ENCODE measurements around the gene ARTN. TPM values are rescaled to one million over a fixed set of nuclear protein-coding genes. Genes with fewer than 3 reads are reported as not detected.

Gene ARTN
- total and polyA plus RNA-seq, 11 donors: 0.07 to 1.3 (median 0.23) TPM; not detected in 6

- WGBS, 4 donors: 71 to 91% (median 75%) methylated on average over 9 to 13 of the region's 13 CpGs
- peaks cover 0 to 46% (median 39%) of the 10 kb centered on the region in 12 donors for H3K4me1 ChIP-seq
- H3K27me3 ChIP-seq: no peaks in the 10 kb centered on the region
- intact Hi-C loops (cut with DNase I): no loop called here
- H3K27ac ChIP-seq: peak overlapping the region in 6 of 12 donors; percentile 46 to 76 (median 68)
- ATAC-seq: no peak
- no peak for DNase-seq
- TF ChIP-seq CTCF (IDR thresholded peaks at IDR 0.05) (no peak), POLR2A (IDR thresholded peaks at IDR 0.05) (no peak)
- H3K9me3 ChIP-seq: no peaks in the 10 kb centered on the region
- H3K36me3 ChIP-seq: peaks cover 0 to 31% (median 20%) of the 10 kb centered on the region in 9 donors
- H3K4me3 ChIP-seq: peak overlapping the region in 10 of 12 donors; percentile 67 to 97 (median 82)
Observed at GRCh38 chr1:43980255-43981134, 46.9 kb downstream of the ARTN start.

- intact Hi-C loops (cut with DNase I): no loop called here
- Histone ChIP-seq H3K9me3 (no peaks in the 10 kb centered on the region), H3K27ac (no peak overlapping the region), H3K36me3 (peaks cover 0 to 34% (median 24%) of the 10 kb centered on the region in 9 donors), H3K4me1 (peaks cover 0 to 40% (median 33%) of the 10 kb centered on the region in 12 donors), H3K27me3 (no peaks in the 10 kb centered on the region), H3K4me3 (no peak overlapping the region)
- TF ChIP-seq POLR2A (IDR thresholded peaks at IDR 0.05) (no peak), CTCF (IDR thresholded peaks at IDR 0.05) (no peak)
- DNase-seq (no peak), ATAC-seq (no peak)
- WGBS, 4 donors: 89 to 98% (median 94%) methylated on average over 16 to 20 of the region's 20 CpGs
Observed at GRCh38 chr1:43981135-43981491, 47.5 kb downstream of the ARTN start.

GRCh38 chr1:43981636-43982035 lies 48.0 kb downstream of the ARTN start:
- Histone ChIP-seq H3K27ac (no peak overlapping the region), H3K27me3 (no peaks in the 10 kb centered on the region), H3K36me3 (peaks cover 0 to 30% (median 19%) of the 10 kb centered on the region in 9 donors), H3K4me1 (peaks cover 0 to 35% (median 27%) of the 10 kb centered on the region in 12 donors), H3K9me3 (no peaks in the 10 kb centered on the region), H3K4me3 (no peak overlapping the region)
- WGBS, 4 donors: 94 to 97% (median 97%) methylated on average over 20 of the region's 20 CpGs
- no peak for DNase-seq
- intact Hi-C loops (cut with DNase I): no loop called here
- no peak for TF ChIP-seq CTCF (IDR thresholded peaks at IDR 0.05)
- TF ChIP-seq POLR2A (IDR thresholded peaks at IDR 0.05): no peak
- ATAC-seq: no peak

GRCh38 chr1:43982241-43982640 lies 48.6 kb downstream of the ARTN start:
- TF ChIP-seq POLR2A (IDR thresholded peaks at IDR 0.05) (no peak), CTCF (IDR thresholded peaks at IDR 0.05) (no peak)
- WGBS, 4 donors: 91 to 97% (median 93%) methylated on average over 6 to 8 of the region's 8 CpGs
- Histone ChIP-seq H3K36me3 (peaks cover 0 to 24% (median 13%) of the 10 kb centered on the region in 9 donors), H3K4me3 (no peak overlapping the region), H3K27ac (no peak overlapping the region), H3K4me1 (peaks cover 0 to 29% (median 21%) of the 10 kb centered on the region in 12 donors), H3K27me3 (no peaks in the 10 kb centered on the region), H3K9me3 (no peaks in the 10 kb centered on the region)
- DNase-seq (no peak), ATAC-seq (no peak)
- intact Hi-C loops (cut with DNase I): no loop called here

Measured in heart left ventricle (tissue), 16 donors.